SU-DHL-6 (cell line): ENCODE data around the gene DEPDC5.

Source experiments
- H2AFZ ChIP-seq: fragments of 200-600 bp; sonication (generic); 2 replicates; pipeline ENCODE4 v1.6.1; 2014; ENCODE audit warnings: low read depth, mild to moderate bottlenecking, moderate library complexity, mixed read lengths, antibody characterized with exemption, low read length; ENCODE audit not compliant: severe bottlenecking
- H3F3A ChIP-seq: fragments of 200-600 bp; shearing (Covaris generic); 2 replicates; pipeline ENCODE4 v1.6.0; 2016; ENCODE audit warnings: antibody characterized with exemption, mild to moderate bottlenecking; ENCODE audit not compliant: insufficient read depth
- H3K27ac ChIP-seq: fragments of 200-600 bp; sonication (generic); 2 replicates; pipeline ENCODE4 v1.5.1; 2016; ENCODE audit warnings: low read depth, mild to moderate bottlenecking, low read length, moderate library complexity, mixed read lengths
- H3K27me3 ChIP-seq: fragments of 200-600 bp; sonication (generic), shearing (Covaris generic); 2 replicates; pipeline ENCODE4 v1.6.0; 2014; ENCODE audit warnings: mild to moderate bottlenecking, low read length
- H3K36me3 ChIP-seq: fragments of 200-600 bp; sonication (generic); 2 replicates; pipeline ENCODE4 v1.6.1; 2014; ENCODE audit warnings: mild to moderate bottlenecking, low read length, mixed read lengths
- H3K4me2 ChIP-seq: fragments of 300-600, 200-600 bp; shearing (Covaris generic), sonication (generic); 2 replicates; pipeline ENCODE4 v1.6.0; 2014; ENCODE audit warnings: low read length, low read depth, mild to moderate bottlenecking; ENCODE audit not compliant: poor library complexity, severe bottlenecking
- H3K4me3 ChIP-seq: fragments of 200-600 bp; sonication (generic); 2 replicates; pipeline ENCODE4 v1.5.1; 2014; ENCODE audit warnings: antibody characterized with exemption, low read length, mild to moderate bottlenecking, mixed read lengths; ENCODE audit not compliant: insufficient read depth, poor library complexity, severe bottlenecking
- H3K79me2 ChIP-seq: fragments of 200-600 bp; sonication (generic); 2 replicates; pipeline ENCODE4 v1.6.1; 2014; ENCODE audit warnings: mild to moderate bottlenecking, low read length, moderate library complexity; ENCODE audit not compliant: insufficient read depth
- H3K9ac ChIP-seq: fragments of 200-600 bp; sonication (generic); 2 replicates; pipeline ENCODE4 v1.7.0; 2014; ENCODE audit warnings: mild to moderate bottlenecking, low read length
- H3K9me2 ChIP-seq: fragments of 200-600 bp; sonication (generic); replicated peaks from 2 replicates; pipeline ENCODE4 v1.6.1; 2014; ENCODE audit warnings: low read length; ENCODE audit not compliant: insufficient read depth
- H3K9me3 ChIP-seq: fragments of 200-600 bp; sonication (generic); 2 replicates; pipeline ENCODE4 v1.6.1; 2014; ENCODE audit warnings: low read length, mixed read lengths; ENCODE audit not compliant: insufficient read depth
- H4K20me1 ChIP-seq: fragments of 200-600 bp; sonication (generic); 2 replicates; pipeline ENCODE4 v1.6.1; 2014; ENCODE audit warnings: low read depth, mild to moderate bottlenecking, antibody characterized with exemption, low read length, moderate library complexity, mixed read lengths
- EZH2phosphoT487 ChIP-seq: fragments of 200-600 bp; sonication (generic), shearing (Covaris generic); conservative IDR thresholded peaks from 2 replicates; pipeline ENCODE4 v1.6.1; 2018; ENCODE audit warnings: mild to moderate bottlenecking, antibody characterized with exemption, low read length, moderate library complexity, mixed read lengths
- TF ChIP-seq, protein P1 (sequence below): fragments of 200-600 bp; sonication (generic); IDR thresholded peaks from one replicate; pipeline ENCODE4 v1.5.1; 2017; ENCODE audit warnings: antibody characterized with exemption, mild to moderate bottlenecking, low read length, moderate library complexity; ENCODE audit not compliant: insufficient read depth, poor library complexity, severe bottlenecking

DEPDC5 gene

DNA sequence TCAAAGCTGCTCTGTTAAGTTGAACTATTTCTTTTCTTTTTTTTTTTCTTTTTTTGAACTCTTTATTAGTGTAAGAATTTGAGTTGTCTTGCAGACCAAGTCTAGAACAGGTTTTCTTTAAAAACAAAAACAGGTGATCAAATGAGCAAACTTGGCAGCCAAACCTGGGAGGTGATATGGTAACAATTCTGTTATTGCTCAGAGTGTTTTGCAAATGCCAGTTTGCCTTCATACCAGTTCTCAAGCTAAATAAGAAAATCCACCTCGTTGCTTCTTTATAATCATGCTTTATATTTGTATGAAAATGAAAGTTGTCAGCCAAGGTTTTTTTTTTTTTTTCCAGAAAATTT, 76.9 kb downstream of the DEPDC5 start:
- Histone ChIP-seq H3K9me3 (no peaks in the 10 kb centered on the region), H3K27me3 (no peaks in the 10 kb centered on the region), H2AFZ (no peak overlapping the region), H4K20me1 (no peaks in the 10 kb centered on the region), H3K9ac (no peak overlapping the region), H3K9me2 (no peaks in the 10 kb centered on the region), H3K27ac (no peak overlapping the region), H3K4me2 (no peak overlapping the region), H3K79me2 (no peaks in the 10 kb centered on the region), H3K4me3 (no peak overlapping the region), H3F3A (no peaks in the 10 kb centered on the region), H3K36me3 (0 out of 2 replicates have a peak, but pooled peaks cover 6% of the 10 kb centered on the region)
- TF ChIP-seq EZH2phosphoT487, result no peak
- TF ChIP-seq, protein P1, sequence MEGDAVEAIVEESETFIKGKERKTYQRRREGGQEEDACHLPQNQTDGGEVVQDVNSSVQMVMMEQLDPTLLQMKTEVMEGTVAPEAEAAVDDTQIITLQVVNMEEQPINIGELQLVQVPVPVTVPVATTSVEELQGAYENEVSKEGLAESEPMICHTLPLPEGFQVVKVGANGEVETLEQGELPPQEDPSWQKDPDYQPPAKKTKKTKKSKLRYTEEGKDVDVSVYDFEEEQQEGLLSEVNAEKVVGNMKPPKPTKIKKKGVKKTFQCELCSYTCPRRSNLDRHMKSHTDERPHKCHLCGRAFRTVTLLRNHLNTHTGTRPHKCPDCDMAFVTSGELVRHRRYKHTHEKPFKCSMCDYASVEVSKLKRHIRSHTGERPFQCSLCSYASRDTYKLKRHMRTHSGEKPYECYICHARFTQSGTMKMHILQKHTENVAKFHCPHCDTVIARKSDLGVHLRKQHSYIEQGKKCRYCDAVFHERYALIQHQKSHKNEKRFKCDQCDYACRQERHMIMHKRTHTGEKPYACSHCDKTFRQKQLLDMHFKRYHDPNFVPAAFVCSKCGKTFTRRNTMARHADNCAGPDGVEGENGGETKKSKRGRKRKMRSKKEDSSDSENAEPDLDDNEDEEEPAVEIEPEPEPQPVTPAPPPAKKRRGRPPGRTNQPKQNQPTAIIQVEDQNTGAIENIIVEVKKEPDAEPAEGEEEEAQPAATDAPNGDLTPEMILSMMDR, result no peak

DNA sequence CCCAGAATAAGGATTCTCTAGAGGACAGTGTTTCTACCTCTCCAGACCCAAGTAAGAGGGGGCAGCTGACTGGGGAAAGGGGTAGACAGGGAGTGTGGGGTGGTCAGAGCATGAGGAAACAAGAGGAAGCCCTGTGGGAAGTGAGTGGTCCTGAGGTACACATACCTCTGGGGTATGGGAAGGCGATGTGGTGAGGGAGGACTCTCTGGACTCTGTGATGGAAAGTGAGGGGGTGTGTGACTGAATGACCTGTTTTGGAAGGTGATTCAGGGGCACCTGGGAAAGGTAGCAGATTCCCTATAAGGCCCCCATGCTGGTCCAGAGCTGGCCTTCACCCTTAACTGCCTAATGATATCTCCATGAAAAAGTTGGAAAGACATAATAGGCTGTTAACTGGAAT, 80.1 kb downstream of the DEPDC5 start:
- no peak overlapping the region for H3K4me3 ChIP-seq
- no peaks in the 10 kb centered on the region for H3K79me2 ChIP-seq
- no peaks in the 10 kb centered on the region for H3K9me2 ChIP-seq
- H2AFZ ChIP-seq, result no peak overlapping the region
- no peaks in the 10 kb centered on the region for H3K9me3 ChIP-seq
- H3K4me2 ChIP-seq, result no peak overlapping the region
- no peak for TF ChIP-seq EZH2phosphoT487
- TF ChIP-seq, protein P1, result no peak
- no peak overlapping the region for H3K27ac ChIP-seq
- no peaks in the 10 kb centered on the region for H4K20me1 ChIP-seq
- no peaks in the 10 kb centered on the region for H3F3A ChIP-seq
- 0 out of 2 replicates have a peak, but pooled peaks cover 3% of the 10 kb centered on the region for H3K36me3 ChIP-seq
- no peaks in the 10 kb centered on the region for H3K27me3 ChIP-seq
- H3K9ac ChIP-seq, result no peak overlapping the region

DNA sequence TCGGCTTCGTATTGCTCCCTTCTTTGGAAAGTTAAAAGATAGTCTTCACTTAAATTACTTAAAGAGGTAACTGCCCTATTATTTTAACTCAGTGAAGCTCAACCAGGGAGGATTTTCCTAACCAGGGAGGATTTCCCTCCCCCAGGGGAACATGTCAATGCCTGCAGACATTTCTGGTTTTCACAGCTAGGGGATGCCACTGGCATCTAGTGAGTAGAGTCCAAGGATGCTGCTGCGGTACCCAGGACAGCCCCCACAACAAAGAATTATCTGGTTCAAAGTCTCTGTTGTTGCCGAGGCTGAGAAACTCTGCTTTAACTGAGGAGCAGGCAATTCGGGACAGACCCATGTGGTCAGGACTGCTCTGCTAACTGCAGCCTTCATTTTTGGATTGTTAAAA, 82.2 kb downstream of the DEPDC5 start:
- H3K27ac ChIP-seq, result no peak overlapping the region
- no peaks in the 10 kb centered on the region for H3F3A ChIP-seq
- no peaks in the 10 kb centered on the region for H3K27me3 ChIP-seq
- H3K9me2 ChIP-seq, result no peaks in the 10 kb centered on the region
- H3K36me3 ChIP-seq, result 0 out of 2 replicates have a peak, but pooled peaks cover 3% of the 10 kb centered on the region
- no peak overlapping the region for H2AFZ ChIP-seq
- H3K9me3 ChIP-seq, result no peaks in the 10 kb centered on the region
- H4K20me1 ChIP-seq, result no peaks in the 10 kb centered on the region
- no peak overlapping the region for H3K9ac ChIP-seq
- H3K4me2 ChIP-seq, result no peak overlapping the region
- TF ChIP-seq EZH2phosphoT487, result no peak
- TF ChIP-seq, protein P1, result no peak
- H3K4me3 ChIP-seq, result no peak overlapping the region
- no peaks in the 10 kb centered on the region for H3K79me2 ChIP-seq
